ENCODE results near the gene ANKLE1. TPM values are rescaled to one million over a fixed set of nuclear protein-coding genes. Genes with fewer than 3 reads are reported as not detected.

ANKLE1 gene
- polyA plus RNA-seq, 1 experiment: 0.33 TPM

DNA sequence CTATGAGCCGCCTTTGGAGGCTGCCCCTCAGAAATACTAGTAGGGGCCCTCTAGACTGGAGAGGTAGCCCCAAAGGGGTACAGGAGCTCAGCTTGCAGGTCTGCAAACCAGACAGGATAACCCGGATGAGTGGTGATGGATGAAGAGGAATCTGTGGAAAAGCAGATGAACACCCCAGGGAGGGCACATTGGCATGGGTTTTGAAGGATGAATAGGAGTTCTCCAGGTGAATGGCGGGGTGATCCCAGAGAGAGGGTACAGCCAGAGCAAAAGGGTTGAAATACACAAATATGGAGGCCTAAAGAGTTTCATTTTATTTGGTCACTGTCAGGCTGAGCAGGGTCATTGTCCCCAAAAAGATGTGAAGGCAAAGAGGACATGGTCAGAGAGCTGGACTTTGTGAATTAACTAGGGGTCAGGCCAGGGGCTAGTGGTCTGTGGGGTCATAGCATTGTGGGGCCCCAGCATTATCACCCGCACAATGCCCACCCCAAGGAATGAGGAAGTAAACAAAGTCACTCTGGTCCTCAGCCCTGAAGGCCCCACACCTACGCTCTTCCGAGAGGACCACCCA, 40.8 kb upstream of the ANKLE1 start:
- H3K4me3 ChIP-seq (ENCODE audit: low read depth, low read length): no peak overlapping the region
- TF ChIP-seq, protein P1, sequence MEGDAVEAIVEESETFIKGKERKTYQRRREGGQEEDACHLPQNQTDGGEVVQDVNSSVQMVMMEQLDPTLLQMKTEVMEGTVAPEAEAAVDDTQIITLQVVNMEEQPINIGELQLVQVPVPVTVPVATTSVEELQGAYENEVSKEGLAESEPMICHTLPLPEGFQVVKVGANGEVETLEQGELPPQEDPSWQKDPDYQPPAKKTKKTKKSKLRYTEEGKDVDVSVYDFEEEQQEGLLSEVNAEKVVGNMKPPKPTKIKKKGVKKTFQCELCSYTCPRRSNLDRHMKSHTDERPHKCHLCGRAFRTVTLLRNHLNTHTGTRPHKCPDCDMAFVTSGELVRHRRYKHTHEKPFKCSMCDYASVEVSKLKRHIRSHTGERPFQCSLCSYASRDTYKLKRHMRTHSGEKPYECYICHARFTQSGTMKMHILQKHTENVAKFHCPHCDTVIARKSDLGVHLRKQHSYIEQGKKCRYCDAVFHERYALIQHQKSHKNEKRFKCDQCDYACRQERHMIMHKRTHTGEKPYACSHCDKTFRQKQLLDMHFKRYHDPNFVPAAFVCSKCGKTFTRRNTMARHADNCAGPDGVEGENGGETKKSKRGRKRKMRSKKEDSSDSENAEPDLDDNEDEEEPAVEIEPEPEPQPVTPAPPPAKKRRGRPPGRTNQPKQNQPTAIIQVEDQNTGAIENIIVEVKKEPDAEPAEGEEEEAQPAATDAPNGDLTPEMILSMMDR (IDR thresholded peaks at IDR 0.05; ENCODE audit: low read depth, low read length): no peak
- CTCF ChIA-PET: interaction anchor here (0.7 kb wide), 1 partner anchor 21 kb away, joined by 3 read pairs; no protein-coding TSS in a partner anchor
- POLR2A ChIA-PET: interaction anchor here (0.6 kb wide), 2 partner anchors 139 to 270 kb away, joined by 4 to 7 read pairs; no protein-coding TSS in a partner anchor
- DNase-seq (ENCODE audit: low read depth, low spot score): no peak
- no peaks in the 10 kb centered on the region; the same call in 1 of the 2 replicates for H3K9me3 ChIP-seq (ENCODE audit: control insufficient read depth, insufficient read depth, low read length)
- H3K27ac ChIP-seq (ENCODE audit: low read depth, low read length): no peak overlapping the region
- H3K27me3 ChIP-seq (ENCODE audit: control insufficient read depth, insufficient read depth, low read length): no peaks in the 10 kb centered on the region

DNA sequence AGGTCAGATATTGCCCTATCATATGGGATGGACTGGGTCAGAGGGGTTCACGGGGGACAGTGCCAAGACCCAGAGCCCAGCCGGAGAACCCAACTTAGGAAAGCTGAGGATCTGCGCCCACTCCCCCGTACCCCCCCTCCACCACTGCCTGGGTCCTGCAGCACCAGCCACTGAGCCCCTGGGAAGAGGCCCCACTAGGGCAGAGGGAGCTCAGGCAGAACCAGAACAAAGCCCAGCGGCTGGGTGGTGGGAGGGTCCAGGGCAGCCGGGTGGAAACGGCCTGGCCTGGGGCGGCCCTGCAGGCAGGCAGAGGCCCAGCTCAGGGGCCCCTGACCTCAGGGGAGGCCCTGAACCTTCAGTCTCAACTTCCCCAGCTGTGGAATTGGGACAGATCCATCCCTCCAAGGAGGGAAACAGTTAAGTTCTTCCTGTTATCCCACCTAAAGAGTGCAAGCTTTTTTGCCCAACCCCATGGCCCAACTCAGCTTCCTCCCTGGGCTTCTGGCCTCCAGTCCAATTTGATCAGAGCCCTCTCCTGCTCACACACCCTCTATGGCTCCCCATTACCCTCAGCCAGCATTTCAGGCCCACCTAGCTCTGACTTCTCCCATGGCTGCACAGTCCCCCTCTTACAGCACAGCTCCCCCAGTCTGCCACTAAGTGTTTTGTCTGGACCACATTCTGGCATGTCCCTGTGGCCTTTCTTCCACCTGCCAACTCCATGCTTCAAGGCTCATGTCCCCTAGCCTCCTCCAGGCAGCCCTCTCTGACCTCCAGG, 39.1 kb upstream of the ANKLE1 start:
- no peaks in the 10 kb centered on the region for H3K27me3 ChIP-seq (ENCODE audit: control insufficient read depth, insufficient read depth, low read length)
- DNase-seq (ENCODE audit: low read depth, low spot score): no peak
- POLR2A ChIA-PET: interaction anchor here (1.3 kb wide), 1 partner anchor 16 kb away, joined by 6 read pairs; the partner anchor contains the start of gene OCEL1
- peak overlapping the region; percentile 86 for H3K4me3 ChIP-seq (ENCODE audit: low read depth, low read length)
- TF ChIP-seq, protein P1 (IDR thresholded peaks at IDR 0.05; ENCODE audit: low read depth, low read length): no peak
- H3K9me3 ChIP-seq (ENCODE audit: control insufficient read depth, insufficient read depth, low read length): no peaks in the 10 kb centered on the region; the same call in 1 of the 2 replicates
- CTCF ChIA-PET: interaction anchor here (0.6 to 1.0 kb wide), 2 partner anchors 28 to 40 kb away, joined by 3 to 4 read pairs; partner anchors contain the start of gene USE1
- H3K27ac ChIP-seq (ENCODE audit: low read depth, low read length): no peak overlapping the region

GRCh38 chr19:17243211-17243829, 38.4 kb upstream of the ANKLE1 start:
- POLR2A ChIA-PET: interaction anchor here (1.3 kb wide), 1 partner anchor 17 kb away, joined by 6 read pairs; the partner anchor contains the start of gene OCEL1
- TF ChIP-seq, protein P1 (IDR thresholded peaks at IDR 0.05; ENCODE audit: low read depth, low read length): no peak
- CTCF ChIA-PET: interaction anchor here (1.0 kb wide), 1 partner anchor 39 kb away, joined by 4 read pairs; no protein-coding TSS in a partner anchor

DNA sequence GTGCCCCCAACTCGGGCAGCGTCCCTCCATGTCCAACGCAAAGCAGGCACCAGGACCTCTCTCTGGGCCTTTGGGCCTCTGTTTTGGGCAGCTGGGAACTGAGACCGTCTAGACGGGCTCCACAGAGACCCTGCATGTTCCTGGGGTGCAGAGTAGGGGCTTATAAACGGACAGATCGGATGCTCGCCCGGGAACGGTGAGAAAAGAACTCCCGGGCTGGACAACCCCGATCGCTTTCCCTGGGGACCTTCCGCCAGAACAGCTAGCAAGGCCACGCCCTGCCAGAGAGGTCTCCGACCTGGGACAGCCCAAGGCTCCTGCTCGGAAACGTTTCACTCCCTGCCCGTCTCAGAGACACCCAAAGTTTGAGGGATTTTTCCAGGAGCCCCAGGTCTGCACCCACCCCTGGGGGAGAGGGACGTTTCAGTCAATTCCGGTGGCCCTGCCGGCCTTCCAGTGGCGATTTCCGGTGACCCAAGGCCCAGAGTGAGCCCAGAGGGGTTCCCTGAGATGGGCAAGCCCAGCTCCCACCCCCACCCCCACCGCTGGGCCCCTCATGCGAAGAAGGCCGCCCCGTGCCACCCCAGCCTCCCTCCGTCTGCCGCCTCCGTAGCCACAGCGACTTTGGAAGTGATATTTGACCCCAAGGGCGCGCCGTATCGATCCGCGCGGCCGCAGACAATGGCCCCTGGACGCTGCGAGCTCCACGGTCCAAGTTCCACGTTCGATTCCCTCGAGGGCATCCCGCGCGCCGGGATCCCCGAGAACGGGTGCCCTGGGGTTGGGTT, 37.7 kb upstream of the ANKLE1 start:
- no peak for DNase-seq (ENCODE audit: low read depth, low spot score)
- peak overlapping the region; percentile 86 for H3K4me3 ChIP-seq (ENCODE audit: low read depth, low read length)
- POLR2A ChIA-PET: no interaction called here
- TF ChIP-seq, protein P1 (IDR thresholded peaks at IDR 0.05; ENCODE audit: low read depth, low read length): no peak
- CTCF ChIA-PET: interaction anchor here (0.6 kb wide), 1 partner anchor 474 kb away, joined by 3 read pairs; no protein-coding TSS in a partner anchor
- H3K9me3 ChIP-seq (ENCODE audit: control insufficient read depth, insufficient read depth, low read length): no peaks in the 10 kb centered on the region; the same call in 1 of the 2 replicates
- H3K27ac ChIP-seq (ENCODE audit: low read depth, low read length): no peak overlapping the region
- no peaks in the 10 kb centered on the region for H3K27me3 ChIP-seq (ENCODE audit: control insufficient read depth, insufficient read depth, low read length)

More at GRCh38 chr19:17243211-17243829, 38.4 kb upstream of the ANKLE1 start:
- Histone ChIP-seq H3K27me3 (ENCODE audit: control insufficient read depth, insufficient read depth, low read length) (no peaks in the 10 kb centered on the region), H3K27ac (ENCODE audit: low read depth, low read length) (no peak overlapping the region), H3K4me3 (ENCODE audit: low read depth, low read length) (peak overlapping the region; percentile 86), H3K9me3 (ENCODE audit: control insufficient read depth, insufficient read depth, low read length) (no peaks in the 10 kb centered on the region; the same call in 1 of the 2 replicates)
- no peak for DNase-seq (ENCODE audit: low read depth, low spot score)

Measured in AG04450 (cell line).